Fibroblast of upper back skin (primary cell): ENCODE results near the gene C6orf62.
A peak's percentile ranks its signal among the peaks of the same experiment; 100 is the strongest.
"Not testable (repeated sequence)": the region's sequence is repeated elsewhere in the genome, so short reads cannot be mapped to it uniquely, and the experiment has no call there.

Experiments used
- DNase-seq: peaks from one replicate; pipeline ENCODE4 v3.0.0-alpha.2; 2013

Gene C6orf62

GRCh38 chr6:24719125-24719971 lies at the start of gene C6orf62:
Gene C6orf62 (minus strand): TSS chr6:24719154. CDS start chr6:24718668, 486 bp downstream.
- DNase-seq, result peak; percentile 20

- peak; percentile 65 for DNase-seq
These were observed 49.4 kb upstream of the C6orf62 start for GRCh38 chr6:24768361-24768760.

GRCh38 chr6:24766680-24767462 lies 47.9 kb upstream of the C6orf62 start:
- peak; percentile 38 for DNase-seq

- DNase-seq, result not testable (repeated sequence)
These were observed 47.0 kb upstream of the C6orf62 start for GRCh38 chr6:24765968-24766367.

- DNase-seq, result not testable (repeated sequence)
These were observed 46.2 kb upstream of the C6orf62 start for GRCh38 chr6:24764833-24765828.

- no peak for DNase-seq
These were observed 44.6 kb upstream of the C6orf62 start for GRCh38 chr6:24763578-24763977.

- DNase-seq, result no peak
These were observed 42.9 kb upstream of the C6orf62 start for GRCh38 chr6:24761851-24762250.

- DNase-seq, result no peak
These were observed 42.4 kb upstream of the C6orf62 start for GRCh38 chr6:24761193-24761835.

- no peak for DNase-seq
These were observed 41.3 kb upstream of the C6orf62 start for GRCh38 chr6:24760210-24760609.

GRCh38 chr6:24759718-24760117 lies 40.8 kb upstream of the C6orf62 start:
- DNase-seq, result no peak

GRCh38 chr6:24757611-24758010 lies 38.7 kb upstream of the C6orf62 start:
- no peak for DNase-seq

GRCh38 chr6:24755279-24755678 lies 36.3 kb upstream of the C6orf62 start:
- DNase-seq, result no peak

- not testable (repeated sequence) for DNase-seq
These were observed 35.4 kb upstream of the C6orf62 start for GRCh38 chr6:24754378-24754777.

GRCh38 chr6:24753545-24753944 lies 34.6 kb upstream of the C6orf62 start:
- DNase-seq, result no peak

GRCh38 chr6:24752917-24753492 lies 34.1 kb upstream of the C6orf62 start:
- DNase-seq, result no peak

- DNase-seq, result no peak
These were observed 33.5 kb upstream of the C6orf62 start for GRCh38 chr6:24752503-24752902.

GRCh38 chr6:24750878-24751277 lies 31.9 kb upstream of the C6orf62 start:
- DNase-seq, result not testable (repeated sequence)

- no peak for DNase-seq
These were observed 30.3 kb upstream of the C6orf62 start for GRCh38 chr6:24749297-24749696.

GRCh38 chr6:24744911-24745310 lies 26.0 kb upstream of the C6orf62 start:
- DNase-seq, result no peak

- DNase-seq, result no peak
These were observed 25.0 kb upstream of the C6orf62 start for GRCh38 chr6:24743944-24744335.

GRCh38 chr6:24743265-24743943 lies 24.4 kb upstream of the C6orf62 start:
- DNase-seq, result peak; percentile 97
